Islet of Langerhans (tissue), 1 donor: Measurements from ENCODE around the gene BMX.

Source experiments
- FAIRE-seq: peaks from one replicate; lab custom pipeline; 2011; peaks lifted over from hg19 to GRCh38; lab: Jason Lieb, UNC

BMX gene

GRCh38 chrX:15500497-15500966 is at the start of gene BMX:
Gene BMX (plus strand): TSS chrX:15500807. CDS start chrX:15508354, 7,547 bp downstream.
- FAIRE-seq: no peak

GRCh38 chrX:15451913-15452312 is 48.7 kb upstream of the BMX start:
- FAIRE-seq: no peak

GRCh38 chrX:15464704-15465103 is 35.9 kb upstream of the BMX start:
- FAIRE-seq: no peak

DNA sequence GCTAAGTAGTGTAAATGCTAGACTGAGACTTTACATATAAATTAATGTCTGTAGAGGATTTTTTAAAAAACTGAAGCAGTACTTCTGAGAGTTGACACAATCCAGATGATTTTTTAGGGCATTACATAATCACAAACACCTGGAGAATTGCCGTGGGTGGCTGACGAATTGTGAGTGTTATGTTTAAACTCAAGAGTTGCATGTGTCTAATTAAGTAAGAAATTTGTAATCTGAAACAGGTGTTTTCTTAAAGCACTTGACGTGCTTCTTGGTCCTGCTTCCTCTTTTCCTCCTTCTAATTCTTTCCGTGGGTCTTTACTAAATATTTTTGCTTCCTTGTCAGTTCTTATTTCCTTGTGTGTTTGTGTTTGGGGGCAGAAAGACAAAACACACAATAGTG is 35.3 kb upstream of the BMX start:
- peak; percentile 24 for FAIRE-seq

- peak; percentile 92 for FAIRE-seq
Measured at GRCh38 chrX:15465896-15466651, 34.5 kb upstream of the BMX start.

- FAIRE-seq: peak; percentile 64
Measured at GRCh38 chrX:15468036-15468435, 32.6 kb upstream of the BMX start.

DNA sequence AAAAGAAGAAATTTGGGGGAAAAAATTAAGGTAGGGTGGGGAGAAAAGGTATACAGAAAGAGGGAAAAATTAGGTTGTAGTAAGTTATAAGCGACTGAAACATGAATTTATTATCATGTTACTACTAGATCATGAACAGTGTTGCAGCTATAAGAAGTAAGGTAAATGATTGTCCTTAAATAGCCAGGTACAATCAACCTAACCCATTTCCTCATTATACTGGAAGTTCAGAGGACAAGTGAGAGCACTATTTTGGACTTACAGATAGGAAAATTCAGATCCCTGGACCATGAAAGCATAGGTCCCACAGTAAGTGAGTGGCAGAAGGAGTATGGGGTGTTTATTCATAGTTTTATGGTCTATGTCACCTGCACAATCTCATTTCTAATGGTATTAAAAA is 31.0 kb upstream of the BMX start:
- FAIRE-seq: no peak

DNA sequence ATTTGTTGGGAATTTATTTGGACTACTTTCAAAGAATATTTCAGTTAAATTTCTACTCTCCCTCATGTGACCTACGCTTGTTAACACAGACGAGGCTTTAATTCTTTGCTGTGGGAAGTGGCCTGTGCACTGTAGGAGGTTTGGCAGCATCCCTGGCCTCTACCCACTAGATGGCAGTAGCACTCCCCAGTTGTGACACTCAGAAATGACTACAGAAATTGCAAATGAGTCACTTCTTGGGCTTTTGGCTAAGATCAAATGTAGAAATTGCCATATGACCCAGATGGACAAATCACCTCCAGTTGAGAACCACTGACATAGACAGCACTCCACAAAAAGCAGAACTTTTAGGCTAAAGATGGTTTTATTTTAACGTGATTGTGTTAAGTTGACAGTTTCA is 29.6 kb upstream of the BMX start:
- peak; percentile 97 for FAIRE-seq

DNA sequence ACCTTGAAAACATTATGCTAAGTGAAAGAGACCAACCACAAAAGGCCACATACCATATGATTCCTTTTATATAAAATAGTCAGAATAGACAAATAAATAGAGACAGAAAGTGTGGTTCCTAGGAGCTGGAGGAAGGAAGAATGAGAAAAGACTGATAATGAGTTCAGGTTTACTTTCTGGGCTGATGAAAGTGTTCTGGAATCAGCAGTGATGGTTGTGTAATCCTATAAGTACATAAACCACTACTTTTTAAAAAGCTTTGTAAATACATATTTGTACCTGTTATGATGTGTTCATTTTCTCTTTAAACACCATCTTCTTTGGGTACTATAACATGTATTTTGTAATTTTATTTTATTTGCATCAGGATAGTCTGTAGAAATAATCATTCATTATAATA is 28.1 kb upstream of the BMX start:
- FAIRE-seq: no peak

DNA sequence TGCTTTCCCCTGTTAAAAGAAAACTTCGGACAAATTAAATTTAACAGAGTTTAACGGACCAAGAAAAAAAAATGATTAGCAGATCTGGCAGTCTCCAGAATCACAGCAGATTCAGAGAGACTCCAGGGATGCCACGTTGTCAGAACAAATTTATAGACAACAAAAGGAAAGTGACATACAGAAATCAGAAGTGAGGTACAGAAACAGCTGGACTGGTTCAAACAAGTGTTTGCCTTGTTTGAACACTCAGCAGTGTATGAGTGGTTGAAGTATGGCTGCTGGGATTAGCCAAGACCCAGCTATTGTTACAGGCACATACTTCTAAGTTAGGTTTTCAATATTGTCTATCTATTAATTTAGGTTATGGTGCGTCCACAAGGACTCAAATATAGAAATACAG is 26.6 kb upstream of the BMX start:
- FAIRE-seq: no peak

- no peak for FAIRE-seq
Measured at GRCh38 chrX:15475021-15475420, 25.6 kb upstream of the BMX start.

- FAIRE-seq: no peak
Measured at GRCh38 chrX:15475486-15475885, 25.1 kb upstream of the BMX start.

DNA sequence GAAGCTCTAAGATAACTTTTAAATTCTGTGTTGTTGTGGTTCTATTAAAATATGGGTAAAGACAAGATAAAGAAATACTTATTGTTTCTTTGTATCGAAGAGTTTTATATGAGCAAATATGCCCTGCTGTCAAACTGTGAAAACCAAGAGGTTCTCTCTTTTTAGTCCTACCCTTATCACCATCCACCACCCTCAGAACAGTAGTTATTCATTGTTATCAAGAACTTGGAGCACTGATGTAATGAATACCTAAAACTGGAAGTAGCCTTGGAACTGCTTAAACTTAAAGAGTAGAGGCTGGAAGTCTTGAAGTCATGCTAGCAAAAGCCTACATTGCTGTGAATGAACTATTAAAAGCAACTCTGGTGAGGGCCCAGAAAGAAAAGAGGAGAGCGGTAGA is 16.7 kb upstream of the BMX start:
- no peak for FAIRE-seq

DNA sequence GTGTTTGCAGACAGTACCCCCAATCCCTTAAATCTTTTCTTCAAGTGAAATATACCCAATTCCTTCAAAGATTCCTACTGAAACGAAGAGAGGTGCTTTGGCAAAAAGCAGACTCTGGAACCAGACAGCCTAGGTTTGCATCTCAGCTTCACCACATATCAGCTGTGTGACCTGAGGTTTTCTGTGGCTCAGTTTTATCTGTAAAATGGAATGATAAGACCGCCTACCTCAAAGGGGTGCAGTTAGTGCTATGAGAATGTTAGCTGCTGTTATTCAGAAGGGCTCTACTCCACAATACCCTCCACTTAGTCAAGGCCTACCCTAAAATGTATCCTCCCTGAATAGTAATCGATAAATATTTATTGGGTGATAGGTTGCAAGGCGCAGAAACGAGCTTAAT is 8.1 kb upstream of the BMX start:
- FAIRE-seq: no peak

DNA sequence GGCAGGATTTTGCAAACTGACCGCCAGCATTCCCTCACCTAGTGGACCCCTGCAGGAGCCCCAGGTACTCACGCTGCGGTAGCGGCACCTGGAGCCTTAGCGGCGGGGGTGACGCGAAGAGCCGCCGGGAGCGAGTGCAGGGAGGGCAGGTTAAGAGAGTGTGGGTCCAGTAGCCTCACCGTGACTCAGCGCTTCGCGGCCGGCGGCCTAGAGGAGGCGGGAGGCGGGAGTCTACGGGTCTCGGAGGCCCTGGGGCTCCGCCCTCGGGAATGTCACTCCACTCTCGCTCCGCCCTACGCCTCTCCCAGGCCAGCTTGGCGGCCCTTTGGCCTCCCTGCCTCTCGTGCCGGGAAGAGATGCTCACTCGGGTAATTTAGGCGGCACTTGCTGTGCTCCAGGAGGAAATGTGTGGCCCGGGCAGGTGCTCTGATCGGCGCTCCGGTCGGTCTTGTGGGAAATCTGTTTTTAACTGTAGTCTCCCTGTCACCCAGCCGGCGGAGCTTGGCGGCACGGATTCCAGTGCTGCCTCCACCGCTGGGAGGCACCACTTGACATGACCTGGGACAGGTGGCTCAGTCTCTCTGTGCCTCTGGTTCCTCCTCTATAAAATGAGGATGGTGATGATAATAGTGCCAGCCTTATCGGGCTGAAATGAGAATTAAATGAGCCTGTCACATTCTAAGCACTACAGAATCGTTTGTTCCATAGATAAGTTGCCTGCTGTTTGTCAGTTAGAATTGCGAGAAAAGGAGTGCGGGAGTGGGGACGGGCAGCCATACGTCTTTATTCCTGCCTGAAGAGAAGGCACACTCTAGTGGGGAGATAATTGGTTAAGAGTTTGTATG is 7.3 kb upstream of the BMX start, which contains the start of gene PIR:
Gene PIR, minus strand, starts transcription at position 216 of the 845 bp plus-strand sequence. CDS start 2,076 bp downstream, outside the sequence.
- no peak for FAIRE-seq

DNA sequence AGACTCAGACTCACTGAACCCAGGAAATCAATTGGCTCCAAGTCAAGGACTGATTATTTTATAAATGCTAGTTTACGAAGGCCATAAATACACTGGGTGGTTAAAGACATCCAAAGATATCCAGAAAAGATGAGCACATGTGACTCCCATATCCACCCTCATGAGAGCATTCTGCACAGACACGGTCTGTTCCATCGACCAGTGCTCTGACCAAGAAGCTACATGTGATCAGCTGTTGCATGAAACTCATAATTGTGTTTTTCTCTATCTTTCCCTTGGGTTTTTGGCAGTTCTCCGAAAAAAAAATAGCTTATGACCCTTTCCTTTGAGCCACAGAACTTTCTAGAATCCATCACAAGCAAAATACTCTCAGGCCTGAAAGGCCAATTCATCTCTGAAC is 4.8 kb upstream of the BMX start:
- FAIRE-seq: no peak

DNA sequence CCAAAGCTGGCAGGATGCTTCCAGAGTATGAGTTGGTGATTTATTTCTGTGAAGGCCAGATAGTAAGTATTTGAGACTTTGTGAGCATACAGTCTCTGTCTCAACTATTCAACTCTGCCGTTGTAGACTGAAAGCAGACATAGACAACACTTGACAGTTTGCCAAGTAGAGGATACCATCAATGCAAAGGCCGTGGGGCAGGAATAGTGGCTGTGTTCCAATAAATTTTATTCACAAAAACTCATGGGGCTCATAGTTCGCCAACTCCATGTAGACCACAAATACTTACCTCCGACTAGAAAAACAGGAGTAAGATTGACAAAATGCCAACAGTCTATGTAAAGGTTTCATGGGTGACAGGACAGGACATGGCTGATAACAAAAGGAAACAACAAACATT is 3.8 kb upstream of the BMX start:
- FAIRE-seq: no peak

DNA sequence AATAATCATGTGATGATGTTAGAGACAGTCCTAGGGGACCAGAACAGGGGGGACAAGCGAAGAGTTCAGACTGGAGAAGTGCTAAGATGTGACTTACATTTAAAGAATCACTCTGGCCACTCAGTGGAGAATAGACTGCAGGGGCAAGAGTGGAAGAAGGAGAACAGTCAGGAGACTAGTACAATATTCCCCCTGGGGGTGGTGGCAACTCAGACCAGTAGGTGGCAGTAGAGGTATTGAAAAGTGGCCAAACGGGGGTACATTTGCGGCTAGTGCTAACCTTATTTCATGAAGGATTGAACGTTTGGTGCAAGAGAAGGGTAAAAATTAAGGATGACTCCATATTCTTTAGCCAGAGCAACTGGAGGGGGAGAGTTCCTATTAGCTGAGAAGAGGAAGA is 2.7 kb upstream of the BMX start:
- no peak for FAIRE-seq

DNA sequence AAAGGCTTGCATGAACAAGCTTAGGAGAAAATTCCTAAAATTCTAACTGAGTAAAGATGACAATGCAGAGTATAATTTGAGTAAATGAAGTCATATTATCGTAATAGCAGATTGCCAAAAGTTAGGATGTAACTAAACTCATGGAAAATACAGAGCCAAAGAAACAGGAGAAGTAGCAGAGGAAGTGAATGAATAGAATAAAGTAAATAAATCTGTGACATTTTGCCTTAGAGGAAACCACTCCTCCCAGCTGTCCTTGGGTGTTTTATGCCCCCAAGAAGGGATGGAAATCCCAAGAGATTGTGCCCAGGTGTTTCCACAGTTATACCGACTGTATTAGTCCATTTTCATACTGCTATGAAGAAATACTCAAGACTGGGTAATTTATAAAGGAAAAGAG is 1.9 kb upstream of the BMX start:
- peak; percentile 30 for FAIRE-seq

DNA sequence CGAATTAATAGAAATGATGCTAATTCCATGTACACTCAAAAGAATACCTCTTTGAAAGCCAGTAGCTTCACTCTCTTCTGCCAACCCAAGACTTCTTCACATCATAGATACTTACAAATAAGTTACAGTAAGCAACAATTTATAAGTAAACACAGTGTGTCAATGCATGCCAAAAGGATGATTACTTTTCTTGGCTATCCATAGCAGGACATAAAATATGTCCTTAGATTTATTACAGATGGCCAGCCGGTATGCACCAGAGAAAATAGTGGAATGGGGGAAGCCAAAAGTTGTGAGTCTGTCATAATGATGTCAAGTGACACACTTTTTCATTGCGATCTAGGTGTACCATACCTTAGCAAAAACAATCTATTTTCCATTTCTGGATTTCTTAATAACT is 631 bp upstream of the BMX start:
- FAIRE-seq: no peak

DNA sequence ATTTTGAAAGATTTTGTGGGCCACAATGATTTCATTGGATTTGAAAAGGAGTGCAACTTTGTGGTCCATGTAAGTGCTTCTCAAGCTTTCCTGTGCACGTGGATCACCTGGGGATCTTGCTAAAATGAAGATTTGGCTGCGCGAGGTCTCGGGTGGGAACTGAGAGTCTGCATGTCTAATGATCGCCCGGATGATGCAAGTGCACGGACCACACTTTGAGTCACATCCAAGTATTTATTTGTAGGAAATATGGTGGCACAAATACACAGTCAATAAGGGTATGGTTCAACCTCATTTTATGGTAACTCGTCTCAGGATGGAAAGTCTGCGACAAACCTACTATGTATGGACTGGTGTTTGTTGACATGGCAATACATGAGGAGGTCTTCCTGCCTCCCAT is 899 bp downstream of the BMX start:
- no peak for FAIRE-seq

GRCh38 chrX:15504661-15505060 is 4.1 kb downstream of the BMX start:
- FAIRE-seq: no peak

DNA sequence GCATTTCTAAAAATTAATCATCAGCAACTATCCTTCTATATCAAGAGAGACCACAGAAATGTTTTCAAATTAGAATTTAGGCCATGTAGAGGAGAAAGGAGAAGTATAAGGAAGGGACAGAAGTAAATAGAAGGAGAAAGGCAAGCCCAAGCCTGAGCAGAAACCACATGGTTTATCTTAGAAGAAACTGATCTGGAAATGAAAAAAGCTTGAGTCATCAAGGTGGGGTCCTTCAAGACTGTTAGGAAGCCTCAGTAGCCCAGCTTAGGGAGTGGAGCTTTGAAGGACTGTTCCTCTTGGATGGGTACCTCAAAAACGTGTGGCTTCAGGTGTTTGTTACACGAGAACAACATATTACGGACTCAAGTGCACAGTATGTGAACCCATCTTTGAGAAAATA is 4.5 kb downstream of the BMX start:
- FAIRE-seq: no peak

- FAIRE-seq: no peak
Measured at GRCh38 chrX:15507005-15507404, 6.4 kb downstream of the BMX start.
